ENCODE measurements around the gene TCP11.
"Not testable (repeated sequence)": the region's sequence is repeated elsewhere in the genome, so short reads cannot be mapped to it uniquely, and the experiment has no call there.

The TCP11 gene

GRCh38 chr6:35146453-35146852 lies 5.3 kb upstream of the TCP11 start:
- peak; percentile 76 for DNase-seq (ENCODE audit: low spot score)

GRCh38 chr6:35145757-35146156 lies 4.6 kb upstream of the TCP11 start:
- no peak for DNase-seq (ENCODE audit: low spot score)

- no peak for DNase-seq (ENCODE audit: low spot score)
Observed at GRCh38 chr6:35142588-35143569, 1.7 kb upstream of the TCP11 start.

GRCh38 chr6:35140639-35141006 lies 516 bp downstream of the TCP11 start:
- no peak for DNase-seq (ENCODE audit: low spot score)

- DNase-seq (ENCODE audit: low spot score), result peak; percentile 76
Observed at GRCh38 chr6:35139924-35140638, 1.1 kb downstream of the TCP11 start.

GRCh38 chr6:35139470-35139869 lies 1.7 kb downstream of the TCP11 start:
- no peak for DNase-seq (ENCODE audit: low spot score)

GRCh38 chr6:35138191-35138590 lies 2.9 kb downstream of the TCP11 start:
- not testable (repeated sequence) for DNase-seq (ENCODE audit: low spot score)

GRCh38 chr6:35136185-35136584 lies 5.0 kb downstream of the TCP11 start:
- no peak for DNase-seq (ENCODE audit: low spot score)

- DNase-seq (ENCODE audit: low spot score), result no peak
Observed at GRCh38 chr6:35128496-35128895, 12.6 kb downstream of the TCP11 start.

- DNase-seq (ENCODE audit: low spot score), result no peak
Observed at GRCh38 chr6:35128042-35128441, 13.1 kb downstream of the TCP11 start.

GRCh38 chr6:35124356-35124755 lies 16.8 kb downstream of the TCP11 start:
- no peak for DNase-seq (ENCODE audit: low spot score)

- DNase-seq (ENCODE audit: low spot score), result no peak
Observed at GRCh38 chr6:35120746-35121145, 20.4 kb downstream of the TCP11 start.

- no peak for DNase-seq (ENCODE audit: low spot score)
Observed at GRCh38 chr6:35108309-35108885, 32.7 kb downstream of the TCP11 start.

- DNase-seq (ENCODE audit: low spot score), result not testable (repeated sequence)
Observed at GRCh38 chr6:35107761-35108160, 33.4 kb downstream of the TCP11 start.

- DNase-seq (ENCODE audit: low spot score), result not testable (repeated sequence)
Observed at GRCh38 chr6:35107208-35107607, 33.9 kb downstream of the TCP11 start.

GRCh38 chr6:35106061-35106460 lies 35.1 kb downstream of the TCP11 start:
- not testable (repeated sequence) for DNase-seq (ENCODE audit: low spot score)

- no peak for DNase-seq (ENCODE audit: low spot score)
Observed at GRCh38 chr6:35105078-35105477, 36.1 kb downstream of the TCP11 start.

GRCh38 chr6:35099116-35099515 lies 42.0 kb downstream of the TCP11 start:
- no peak for DNase-seq (ENCODE audit: low spot score)

GRCh38 chr6:35096129-35096862 lies 44.8 kb downstream of the TCP11 start:
- DNase-seq (ENCODE audit: low spot score), result peak; percentile 42

GRCh38 chr6:35094183-35094582 lies 47.0 kb downstream of the TCP11 start:
- no peak for DNase-seq (ENCODE audit: low spot score)

GRCh38 chr6:35093783-35094182 lies 47.4 kb downstream of the TCP11 start:
- no peak for DNase-seq (ENCODE audit: low spot score)

- no peak for DNase-seq (ENCODE audit: low spot score)
Observed at GRCh38 chr6:35093118-35093445, 48.1 kb downstream of the TCP11 start.

All from pons (tissue), 1 donor.